Cardiac muscle cell (in vitro differentiated cells and primary cell): ENCODE measurements around the gene SPATA31C2. TPM values are rescaled to one million over a fixed set of nuclear protein-coding genes. Genes with fewer than 3 reads are reported as not detected.
A peak's percentile ranks its signal among the peaks of the same experiment; 100 is the strongest.

Experiments
- DNase-seq, 2 donors: peaks; one replicate each; pipeline versions ENCODE4 v3.0.0 to v3.0.0-alpha.2; 2010 to 2017; ENCODE audit warnings: low read depth in 1 of 2, low spot score in 1 of 2
- H3K27ac ChIP-seq: fragments of 200-600 bp; sonication (generic); 2 replicates; pipeline ENCODE4 v1.5.1; 2016
- H3K27me3 ChIP-seq: fragments of 200-600 bp; sonication (generic); 2 replicates; pipeline ENCODE4 v1.6.0; 2016; ENCODE audit warnings: control low read depth
- H3K36me3 ChIP-seq: fragments of 200-600 bp; sonication (generic); 2 replicates; pipeline ENCODE4 v1.5.1; 2016; ENCODE audit warnings: control low read depth
- H3K4me1 ChIP-seq: fragments of 200-600 bp; sonication (generic); 2 replicates; pipeline ENCODE4 v1.8.1; 2017; ENCODE audit warnings: low read depth, mild to moderate bottlenecking, mixed run types
- H3K4me3 ChIP-seq: fragments of 200-600 bp; sonication (generic); 2 replicates; pipeline ENCODE4 v1.5.1; 2016; ENCODE audit warnings: mild to moderate bottlenecking
- H3K9me3 ChIP-seq: fragments of 200-600 bp; sonication (generic); 2 replicates; pipeline ENCODE4 v1.5.1; 2017; ENCODE audit warnings: low read depth, mild to moderate bottlenecking, control low read depth
- polyA plus RNA-seq: library from polyadenylated mRNA; unstranded; fragments of >200 nt; fragmentation: Nextera tagmentation; extraction: Ambion mirVana; gene quantifications from 2 replicates; pipeline ENCODE4 v1.2.1, GENCODE V29; 2016
- total RNA-seq: library from RNA; depleted of rRNA; stranded (reverse); fragments of >200 nt; gene quantifications from 2 replicates; pipeline ENCODE4 v1.2.3, GENCODE V29; 2016
- TF ChIP-seq, protein P1 (sequence below): IDR thresholded peaks from 2 replicates; pipeline ENCODE4 v1.5.1; 2012; ENCODE audit warnings: low read depth, mild to moderate bottlenecking, low read length

Gene SPATA31C2
- total and polyA plus RNA-seq, 2 experiments from 2014 or later: not detected

GRCh38 chr9:88173378-88173999 lies 35.2 kb upstream of the SPATA31C2 start:
- Histone ChIP-seq H3K27me3 (no peaks in the 10 kb centered on the region), H3K36me3 (no peaks in the 10 kb centered on the region), H3K9me3 (no peaks in the 10 kb centered on the region), H3K4me1 (no peaks in the 10 kb centered on the region), H3K4me3 (no peak overlapping the region), H3K27ac (no peak overlapping the region)
- DNase-seq: peak; percentile 75 to 85
- TF ChIP-seq, protein P1, sequence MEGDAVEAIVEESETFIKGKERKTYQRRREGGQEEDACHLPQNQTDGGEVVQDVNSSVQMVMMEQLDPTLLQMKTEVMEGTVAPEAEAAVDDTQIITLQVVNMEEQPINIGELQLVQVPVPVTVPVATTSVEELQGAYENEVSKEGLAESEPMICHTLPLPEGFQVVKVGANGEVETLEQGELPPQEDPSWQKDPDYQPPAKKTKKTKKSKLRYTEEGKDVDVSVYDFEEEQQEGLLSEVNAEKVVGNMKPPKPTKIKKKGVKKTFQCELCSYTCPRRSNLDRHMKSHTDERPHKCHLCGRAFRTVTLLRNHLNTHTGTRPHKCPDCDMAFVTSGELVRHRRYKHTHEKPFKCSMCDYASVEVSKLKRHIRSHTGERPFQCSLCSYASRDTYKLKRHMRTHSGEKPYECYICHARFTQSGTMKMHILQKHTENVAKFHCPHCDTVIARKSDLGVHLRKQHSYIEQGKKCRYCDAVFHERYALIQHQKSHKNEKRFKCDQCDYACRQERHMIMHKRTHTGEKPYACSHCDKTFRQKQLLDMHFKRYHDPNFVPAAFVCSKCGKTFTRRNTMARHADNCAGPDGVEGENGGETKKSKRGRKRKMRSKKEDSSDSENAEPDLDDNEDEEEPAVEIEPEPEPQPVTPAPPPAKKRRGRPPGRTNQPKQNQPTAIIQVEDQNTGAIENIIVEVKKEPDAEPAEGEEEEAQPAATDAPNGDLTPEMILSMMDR: peak; percentile 89

DNA sequence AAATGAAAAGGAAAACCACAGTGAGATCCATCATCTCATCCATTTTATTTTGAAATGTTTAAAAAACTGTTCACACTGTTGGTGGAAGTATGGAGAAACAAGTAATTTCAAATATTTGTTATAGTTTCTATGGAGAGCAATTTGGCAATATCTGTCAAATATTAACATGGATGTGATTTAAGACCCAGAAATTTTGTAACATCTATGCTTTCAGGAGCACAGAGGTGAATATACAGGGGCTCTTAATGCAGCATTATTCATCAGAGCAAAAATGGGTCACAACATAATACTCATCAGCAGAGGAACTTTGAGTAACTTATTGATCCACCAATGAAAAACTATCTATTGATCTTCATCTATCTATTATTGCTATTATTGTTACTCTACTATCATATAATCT lies 31.4 kb upstream of the SPATA31C2 start:
- TF ChIP-seq, protein P1: no peak
- DNase-seq: no peak
- Histone ChIP-seq H3K9me3 (no peaks in the 10 kb centered on the region), H3K4me1 (no peaks in the 10 kb centered on the region), H3K27me3 (no peaks in the 10 kb centered on the region), H3K4me3 (no peak overlapping the region), H3K36me3 (no peaks in the 10 kb centered on the region), H3K27ac (no peak overlapping the region)

DNA sequence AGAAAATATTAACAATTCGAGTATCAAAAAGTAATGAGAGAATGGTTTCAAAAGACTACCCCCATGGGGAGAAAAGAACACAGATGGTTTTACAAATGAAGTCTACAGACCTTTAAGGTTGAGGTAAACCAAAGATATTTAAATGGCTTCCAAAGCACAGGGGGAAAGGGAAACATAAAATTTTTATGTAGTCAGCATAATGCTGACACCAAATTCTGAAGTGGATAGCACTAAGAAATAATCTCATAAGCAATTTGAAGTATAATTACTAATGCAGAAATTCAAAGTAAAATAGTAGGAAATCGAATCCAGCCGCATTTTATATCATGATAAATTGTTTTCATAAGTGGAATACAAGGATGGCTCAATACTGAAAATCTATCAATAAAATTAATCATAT lies 30.3 kb upstream of the SPATA31C2 start:
- Histone ChIP-seq H3K9me3 (no peaks in the 10 kb centered on the region), H3K36me3 (no peaks in the 10 kb centered on the region), H3K4me3 (no peak overlapping the region), H3K27me3 (no peaks in the 10 kb centered on the region), H3K27ac (no peak overlapping the region), H3K4me1 (no peaks in the 10 kb centered on the region)
- DNase-seq: no peak
- TF ChIP-seq, protein P1: no peak

DNA sequence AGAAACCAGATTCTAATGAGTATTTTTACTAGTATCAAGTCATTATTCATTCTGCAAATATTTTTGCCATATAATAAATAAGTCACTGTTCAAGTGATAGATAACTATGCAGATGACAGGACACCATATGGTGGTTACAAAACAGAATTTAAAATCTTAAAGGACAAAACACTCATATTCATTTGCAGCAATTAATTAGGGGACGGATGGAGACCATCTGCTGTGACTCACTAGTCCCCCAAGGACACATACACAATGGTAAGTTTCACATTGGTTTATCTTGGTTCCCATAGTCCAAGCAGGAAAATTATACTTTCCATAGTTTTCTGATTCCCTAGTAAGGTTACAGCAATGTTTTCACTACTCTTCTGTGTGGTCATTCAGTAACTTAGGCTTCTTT lies 28.4 kb upstream of the SPATA31C2 start:
- Histone ChIP-seq H3K9me3 (no peaks in the 10 kb centered on the region), H3K27me3 (no peaks in the 10 kb centered on the region), H3K4me3 (no peak overlapping the region), H3K27ac (no peak overlapping the region), H3K4me1 (no peaks in the 10 kb centered on the region), H3K36me3 (no peaks in the 10 kb centered on the region)
- TF ChIP-seq, protein P1: no peak
- DNase-seq: no peak

DNA sequence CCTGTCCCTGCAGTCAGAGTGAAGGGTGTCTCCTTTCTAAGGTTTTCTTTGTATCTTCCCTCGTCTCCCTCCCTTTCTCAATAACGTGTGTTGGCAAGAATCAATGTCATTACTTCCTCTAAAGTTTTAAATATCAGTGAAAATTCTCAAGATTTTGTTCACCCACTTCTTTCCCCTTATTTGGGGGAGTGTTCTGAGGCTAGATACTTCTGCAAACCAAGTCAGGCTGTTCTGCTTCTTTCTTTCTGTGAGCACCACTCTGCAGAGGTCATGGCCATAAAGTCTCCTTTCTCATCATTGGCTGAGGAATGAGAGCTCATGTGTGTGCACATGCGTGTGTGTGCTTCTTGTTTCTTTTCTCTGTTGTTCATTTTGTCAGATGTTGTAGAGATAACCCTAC lies 26.6 kb upstream of the SPATA31C2 start:
- no peaks in the 10 kb centered on the region for H3K4me1 ChIP-seq
- H3K9me3 ChIP-seq: no peaks in the 10 kb centered on the region
- H3K27ac ChIP-seq: no peak overlapping the region
- H3K27me3 ChIP-seq: no peaks in the 10 kb centered on the region
- no peaks in the 10 kb centered on the region for H3K36me3 ChIP-seq
- DNase-seq: no peak
- H3K4me3 ChIP-seq: no peak overlapping the region
- TF ChIP-seq, protein P1: no peak

- no peak overlapping the region for H3K4me3 ChIP-seq
- H3K9me3 ChIP-seq: no peaks in the 10 kb centered on the region
- H3K27me3 ChIP-seq: no peaks in the 10 kb centered on the region
- DNase-seq: no peak
- TF ChIP-seq, protein P1: no peak
- H3K4me1 ChIP-seq: no peaks in the 10 kb centered on the region
- H3K27ac ChIP-seq: no peak overlapping the region
- H3K36me3 ChIP-seq: no peaks in the 10 kb centered on the region
These were observed 22.9 kb upstream of the SPATA31C2 start for GRCh38 chr9:88161144-88161543.
